Heart left ventricle (tissue), 16 donors: Measurements from ENCODE around the gene KCNJ4. TPM values are rescaled to one million over a fixed set of nuclear protein-coding genes. Genes with fewer than 3 reads are reported as not detected.

Source experiments
- ATAC-seq, 4 donors: fragments of 200-7000 bp; cut with Tn5 transposase; one replicate each; pipeline ENCODE4 v1.9.1; 2020 to 2022; ENCODE audit warnings: moderate library complexity in 4 of 4, mild to moderate bottlenecking in 3 of 4, moderate number of reproducible peaks in 1 of 4
- DNase-seq, 5 donors: peaks; one replicate each; pipeline ENCODE4 v3.0.0-alpha.2; 2020
- H3K27ac ChIP-seq, 12 donors: fragments of 200-600 bp; sonication (generic) in 4 of 12; one replicate each; pipeline versions ENCODE4 v1.5.0 to v1.8.0; 2016 to 2022; ENCODE audit warnings: mild to moderate bottlenecking in 2 of 12
- H3K27me3 ChIP-seq, 9 donors: fragments of 200-600 bp; sonication (generic) in 2 of 9; one replicate each; pipeline versions ENCODE4 v1.5.1 to v1.8.0; 2016 to 2022; ENCODE audit warnings: mild to moderate bottlenecking in 3 of 9
- H3K36me3 ChIP-seq, 9 donors: fragments of 200-600 bp; sonication (generic) in 2 of 9; one replicate each; pipeline versions ENCODE4 v1.5.0 to v1.8.0; 2018 to 2022; ENCODE audit warnings: mild to moderate bottlenecking in 2 of 9
- H3K4me1 ChIP-seq, 12 donors: fragments of 200-600 bp; sonication (generic) in 4 of 12; one replicate each; pipeline versions ENCODE4 v1.5.0 to v1.8.0; 2016 to 2022; ENCODE audit warnings: mild to moderate bottlenecking in 3 of 12
- H3K4me3 ChIP-seq, 12 donors: fragments of 200-600 bp; sonication (generic) in 4 of 12; one replicate each; pipeline versions ENCODE4 v1.5.0 to v1.8.0; 2017 to 2022; ENCODE audit warnings: mild to moderate bottlenecking in 9 of 12, moderate library complexity in 4 of 12
- H3K9me3 ChIP-seq, 12 donors: fragments of 200-600 bp; sonication (generic) in 4 of 12; one replicate each; pipeline versions ENCODE4 v1.5.0 to v1.8.0; 2016 to 2022; ENCODE audit warnings: mild to moderate bottlenecking in 1 of 12
- CTCF ChIP-seq, 12 donors: fragments of 200-600 bp; sonication (generic) in 4 of 12; IDR thresholded peaks; one replicate each; pipeline versions ENCODE4 v1.5.0 to v1.8.0; 2018 to 2022; ENCODE audit warnings: antibody characterized with exemption in 12 of 12, mild to moderate bottlenecking in 5 of 12
- POLR2A ChIP-seq, 2 donors: fragments of 450-650 bp; IDR thresholded peaks; one replicate each; pipeline ENCODE4 v1.6.1; 2017; ENCODE audit warnings: antibody characterized with exemption in 2 of 2, mild to moderate bottlenecking in 2 of 2, moderate library complexity in 2 of 2
- WGBS, 4 donors: extraction: QIAGEN DNeasy Blood & Tissue Kit in 2 of 4; methylation state at CpG; one replicate each; pipeline versions ENCODE4 v1.1.5 to v1.1.7; 2013 to 2018; 5-methylcytosine and 5-hydroxymethylcytosine counted together
- intact Hi-C, 10 donors: fragments of 100-400 bp; cut with DNase I; formaldehyde crosslinking; loops; one replicate each; pipeline versions ENCODE4 v1.11.1 to v1.14.2; 2022
- polyA plus RNA-seq, 2 donors: library from polyadenylated mRNA; stranded (reverse); fragments of 200-250 nt; gene quantifications; one replicate each; pipeline ENCODE4 v1.2.3, GENCODE V29; 2013
- total RNA-seq, 9 donors: library from RNA; depleted of rRNA in 2 of 9; stranded (reverse); fragments of >200 nt in 2 of 9; fragmentation: NEBNext Ultra II Directional in 3 of 9; extraction: Animal tissue kit (Norgen Biotek cat#: 25700) in 3 of 9; gene quantifications; one replicate each; pipeline versions ENCODE4 v1.1.0 to v1.2.4, GENCODE V29; 2016 to 2023
- donor health status: ischemic (EF 13 %, LVEDD 7.1; RV severe dilation, severe dysfunction).
- donor health status: healthy with polysubstance abuse.
- donor health status: DM: no; HTN: yes; CAD: no.
- donor health status: DM: no; HTN: no; CAD: no.
- donor health status: ischemic (EF 25% LVEDD 6.9; RV normal size, moderate dysfunction).
- donor health status: ischemic (EF 25% LVEDD 5.7; RV mildly dilated, moderate dysfunction).
- donor health status: healthy.
- donor health status: DM: yes; HTN: yes; CAD: no.
- donor health status: ischemic (EF 35%, LVEDD 5.7; RV mildly dilated, moderate dysfunction).
- donor health status: nonischemic (EF 11% LVEDD 7.7; RV severe dilation, severe dysfunction).
- donor health status: DM: yes; HTN: yes; CAD: no.
- donor health status: PGD.
- donor health status: ischemic (EF 29% LVEDD 5.4; RV normal size, mild dysfunction).
- donor health status: nonischemic (EF 23%, LVEDD 6.1; RV moderate dilation, normal function).

Gene KCNJ4
- total and polyA plus RNA-seq, 11 donors, result 14.5 to 85.5 (median 39.7) TPM

- H3K4me3 ChIP-seq, result no peak overlapping the region
- H3K27me3 ChIP-seq, result no peaks in the 10 kb centered on the region
- H3K36me3 ChIP-seq, result peaks cover 0 to 94% (median 82%) of the 10 kb centered on the region in 9 donors
- H3K27ac ChIP-seq, result no peak overlapping the region
- TF ChIP-seq POLR2A (IDR thresholded peaks at IDR 0.05) (no peak), CTCF (IDR thresholded peaks at IDR 0.05) (no peak)
- peaks cover 0 to 14% (median 0%) of the 10 kb centered on the region in 12 donors for H3K4me1 ChIP-seq
- DNase-seq (peak in 1 of 5 donors; percentile 36), ATAC-seq (peak in 2 of 4 donors; percentile 13 to 14)
- intact Hi-C loops, result no loop called here
- H3K9me3 ChIP-seq, result no peaks in the 10 kb centered on the region
- 91 to 94% (median 92%) methylated on average over 8 of the region's 8 CpGs for WGBS, 4 donors
Measured at GRCh38 chr22:38481871-38482332, 26.9 kb upstream of the KCNJ4 start.

- peak in 1 of 4 donors; percentile 5 for ATAC-seq
- Histone ChIP-seq H3K4me3 (no peak overlapping the region), H3K36me3 (peaks cover 0 to 91% (median 76%) of the 10 kb centered on the region in 9 donors), H3K27me3 (no peaks in the 10 kb centered on the region), H3K27ac (peak overlapping the region in 2 of 12 donors; percentile 1 to 21), H3K9me3 (no peaks in the 10 kb centered on the region), H3K4me1 (peaks cover 0 to 13% (median 0%) of the 10 kb centered on the region in 12 donors)
- TF ChIP-seq CTCF (IDR thresholded peaks at IDR 0.05) (no peak), POLR2A (IDR thresholded peaks at IDR 0.05) (no peak)
- intact Hi-C loops, result no loop called here
- no peak for DNase-seq
- 84 to 93% (median 90%) methylated on average over 3 of the region's 3 CpGs for WGBS, 4 donors
Measured at GRCh38 chr22:38481162-38481870, 26.3 kb upstream of the KCNJ4 start.

GRCh38 chr22:38479096-38479837 lies 24.3 kb upstream of the KCNJ4 start:
- Histone ChIP-seq H3K27me3 (no peaks in the 10 kb centered on the region), H3K27ac (peak overlapping the region in 3 of 12 donors; percentile 1 to 38 (median 1)), H3K9me3 (no peaks in the 10 kb centered on the region), H3K36me3 (peaks cover 0 to 82% (median 56%) of the 10 kb centered on the region in 9 donors), H3K4me1 (no peaks in the 10 kb centered on the region), H3K4me3 (no peak overlapping the region)
- TF ChIP-seq POLR2A (IDR thresholded peaks at IDR 0.05), result no peak
- no peak for TF ChIP-seq CTCF (IDR thresholded peaks at IDR 0.05)
- intact Hi-C loops, result no loop called here
- DNase-seq (no peak), ATAC-seq (peak in 1 of 4 donors; percentile 6)
- 72 to 76% (median 75%) methylated on average over 7 of the region's 7 CpGs for WGBS, 4 donors

GRCh38 chr22:38477585-38477984 lies 22.6 kb upstream of the KCNJ4 start:
- Histone ChIP-seq H3K27me3 (no peaks in the 10 kb centered on the region), H3K27ac (no peak overlapping the region), H3K4me3 (no peak overlapping the region), H3K4me1 (no peaks in the 10 kb centered on the region), H3K9me3 (no peaks in the 10 kb centered on the region), H3K36me3 (peaks cover 0 to 65% (median 39%) of the 10 kb centered on the region in 9 donors)
- DNase-seq (no peak), ATAC-seq (no peak)
- intact Hi-C loops, result no loop called here
- TF ChIP-seq POLR2A (IDR thresholded peaks at IDR 0.05), result no peak
- TF ChIP-seq CTCF (IDR thresholded peaks at IDR 0.05), result no peak
- 79 to 98% (median 84%) methylated on average over 1 of the region's 1 CpG for WGBS, 4 donors
